Esophagus squamous epithelium (tissue), 4 donors: ENCODE data around the gene CPB1.

Source experiments
- CTCF ChIP-seq, 6 experiments: fragments of 450-650 bp in 4 of 6; fragments of 200-600 bp in 2 of 6; sonication (generic) in 2 of 6; IDR thresholded peaks; one replicate each; pipeline ENCODE4 v1.5.1; 2016 to 2019; ENCODE audit warnings: antibody characterized with exemption in 6 of 6, mild to moderate bottlenecking in 4 of 6, moderate library complexity in 4 of 6
- POLR2A ChIP-seq, 4 donors: fragments of 450-650 bp; IDR thresholded peaks; one replicate each; pipeline ENCODE4 v1.6.1; 2017; ENCODE audit warnings: antibody characterized with exemption in 4 of 4, mild to moderate bottlenecking in 4 of 4, moderate library complexity in 3 of 4

GRCh38 chr3:148882288-148882687 lies 54.7 kb downstream of the CPB1 start:
- TF ChIP-seq CTCF (IDR thresholded peaks at IDR 0.05) (no peak), POLR2A (IDR thresholded peaks at IDR 0.05) (no peak)
